ENCODE results near the gene GAL3ST2.

GRCh38 chr2:241760301-241760771, 16.3 kb upstream of the GAL3ST2 start:
- TF ChIP-seq EZH2phosphoT487 (IDR thresholded peaks at IDR 0.05; ENCODE audit: borderline replicate concordance, low read length), result no peak
- TF ChIP-seq, protein P1, sequence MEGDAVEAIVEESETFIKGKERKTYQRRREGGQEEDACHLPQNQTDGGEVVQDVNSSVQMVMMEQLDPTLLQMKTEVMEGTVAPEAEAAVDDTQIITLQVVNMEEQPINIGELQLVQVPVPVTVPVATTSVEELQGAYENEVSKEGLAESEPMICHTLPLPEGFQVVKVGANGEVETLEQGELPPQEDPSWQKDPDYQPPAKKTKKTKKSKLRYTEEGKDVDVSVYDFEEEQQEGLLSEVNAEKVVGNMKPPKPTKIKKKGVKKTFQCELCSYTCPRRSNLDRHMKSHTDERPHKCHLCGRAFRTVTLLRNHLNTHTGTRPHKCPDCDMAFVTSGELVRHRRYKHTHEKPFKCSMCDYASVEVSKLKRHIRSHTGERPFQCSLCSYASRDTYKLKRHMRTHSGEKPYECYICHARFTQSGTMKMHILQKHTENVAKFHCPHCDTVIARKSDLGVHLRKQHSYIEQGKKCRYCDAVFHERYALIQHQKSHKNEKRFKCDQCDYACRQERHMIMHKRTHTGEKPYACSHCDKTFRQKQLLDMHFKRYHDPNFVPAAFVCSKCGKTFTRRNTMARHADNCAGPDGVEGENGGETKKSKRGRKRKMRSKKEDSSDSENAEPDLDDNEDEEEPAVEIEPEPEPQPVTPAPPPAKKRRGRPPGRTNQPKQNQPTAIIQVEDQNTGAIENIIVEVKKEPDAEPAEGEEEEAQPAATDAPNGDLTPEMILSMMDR (IDR thresholded peaks at IDR 0.05; ENCODE audit: low read depth, low read length, poor library complexity, severe bottlenecking), result no peak

Data from DOHH2 (cell line).